ENCODE data around the gene MB. TPM values are rescaled to one million over a fixed set of nuclear protein-coding genes. Genes with fewer than 3 reads are reported as not detected.

Gene MB
- total and polyA plus RNA-seq, 4 donors = 1.3 to 3.1 (median 1.8) TPM

DNA sequence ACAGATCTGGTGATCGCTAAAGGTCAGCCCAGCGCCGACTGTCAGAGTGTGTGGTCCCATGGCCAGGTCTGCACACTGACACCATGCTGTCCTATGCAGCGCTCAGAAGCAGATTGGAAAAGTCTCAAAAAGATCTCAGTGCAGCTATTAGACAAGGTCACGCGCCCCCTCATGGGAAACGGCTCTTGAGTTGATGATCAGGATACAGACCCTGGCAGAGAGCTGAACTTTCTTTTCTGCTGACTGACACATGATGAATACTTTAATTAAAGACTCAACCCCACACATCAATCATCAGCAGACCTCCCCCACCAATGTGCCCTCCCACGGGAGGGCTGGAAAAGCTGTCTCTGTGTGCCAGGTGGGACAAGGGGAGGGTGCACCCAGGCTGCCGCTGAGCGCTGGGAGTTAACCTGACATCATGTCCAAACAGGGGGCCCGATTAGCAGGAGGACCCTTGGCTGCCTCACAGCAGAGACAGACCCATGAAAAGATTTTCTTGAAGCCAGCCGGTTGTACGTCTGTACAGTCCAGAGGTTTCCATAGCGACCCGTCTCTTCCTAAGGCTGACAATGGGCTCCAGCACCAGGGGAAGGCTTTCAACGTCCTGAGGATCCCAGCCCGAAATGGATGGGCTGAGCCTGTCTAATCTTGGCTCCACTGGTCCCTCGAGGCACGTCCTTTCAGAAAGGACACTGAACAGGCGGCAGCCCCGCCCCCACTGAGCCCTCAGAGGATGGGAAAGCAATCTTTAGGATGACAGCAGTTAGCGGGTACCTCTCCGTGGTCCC, 49.6 kb downstream of the MB start:
- Histone ChIP-seq H3K4me1 (ENCODE audit: control insufficient read depth in 5 of 5, insufficient read depth in 5 of 5, low read length in 5 of 5) (peaks cover 0 to 33% (median 16%) of the 10 kb centered on the region in 5 donors), H3K27me3 (ENCODE audit: control insufficient read depth in 3 of 3, insufficient read depth in 3 of 3, low read length in 2 of 3) (no peaks in the 10 kb centered on the region), H3K36me3 (ENCODE audit: control insufficient read depth in 4 of 4, insufficient read depth in 4 of 4, low read length in 4 of 4) (no peaks in the 10 kb centered on the region), H3K9ac (ENCODE audit: insufficient read depth in 1 of 2, low read length in 2 of 2) (no peak overlapping the region), H3K27ac (ENCODE audit: low read depth in 1 of 2, low read length in 1 of 2) (no peak overlapping the region), H3K4me3 (no peak overlapping the region), H3K9me3 (ENCODE audit: control insufficient read depth in 4 of 4, insufficient read depth in 3 of 4, low read length in 3 of 4) (no peaks in the 10 kb centered on the region)
- 62 to 80% methylated on average over 23 of the region's 23 CpGs for WGBS, 2 donors
- no peak for ATAC-seq (ENCODE audit: insufficient read depth, low FRiP score)
- peak; percentile 36 to 55 (median 44) for DNase-seq
- TF ChIP-seq, protein P1, sequence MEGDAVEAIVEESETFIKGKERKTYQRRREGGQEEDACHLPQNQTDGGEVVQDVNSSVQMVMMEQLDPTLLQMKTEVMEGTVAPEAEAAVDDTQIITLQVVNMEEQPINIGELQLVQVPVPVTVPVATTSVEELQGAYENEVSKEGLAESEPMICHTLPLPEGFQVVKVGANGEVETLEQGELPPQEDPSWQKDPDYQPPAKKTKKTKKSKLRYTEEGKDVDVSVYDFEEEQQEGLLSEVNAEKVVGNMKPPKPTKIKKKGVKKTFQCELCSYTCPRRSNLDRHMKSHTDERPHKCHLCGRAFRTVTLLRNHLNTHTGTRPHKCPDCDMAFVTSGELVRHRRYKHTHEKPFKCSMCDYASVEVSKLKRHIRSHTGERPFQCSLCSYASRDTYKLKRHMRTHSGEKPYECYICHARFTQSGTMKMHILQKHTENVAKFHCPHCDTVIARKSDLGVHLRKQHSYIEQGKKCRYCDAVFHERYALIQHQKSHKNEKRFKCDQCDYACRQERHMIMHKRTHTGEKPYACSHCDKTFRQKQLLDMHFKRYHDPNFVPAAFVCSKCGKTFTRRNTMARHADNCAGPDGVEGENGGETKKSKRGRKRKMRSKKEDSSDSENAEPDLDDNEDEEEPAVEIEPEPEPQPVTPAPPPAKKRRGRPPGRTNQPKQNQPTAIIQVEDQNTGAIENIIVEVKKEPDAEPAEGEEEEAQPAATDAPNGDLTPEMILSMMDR (IDR thresholded peaks at IDR 0.05; ENCODE audit: control extremely low read depth, extremely low read depth) = no peak

DNA sequence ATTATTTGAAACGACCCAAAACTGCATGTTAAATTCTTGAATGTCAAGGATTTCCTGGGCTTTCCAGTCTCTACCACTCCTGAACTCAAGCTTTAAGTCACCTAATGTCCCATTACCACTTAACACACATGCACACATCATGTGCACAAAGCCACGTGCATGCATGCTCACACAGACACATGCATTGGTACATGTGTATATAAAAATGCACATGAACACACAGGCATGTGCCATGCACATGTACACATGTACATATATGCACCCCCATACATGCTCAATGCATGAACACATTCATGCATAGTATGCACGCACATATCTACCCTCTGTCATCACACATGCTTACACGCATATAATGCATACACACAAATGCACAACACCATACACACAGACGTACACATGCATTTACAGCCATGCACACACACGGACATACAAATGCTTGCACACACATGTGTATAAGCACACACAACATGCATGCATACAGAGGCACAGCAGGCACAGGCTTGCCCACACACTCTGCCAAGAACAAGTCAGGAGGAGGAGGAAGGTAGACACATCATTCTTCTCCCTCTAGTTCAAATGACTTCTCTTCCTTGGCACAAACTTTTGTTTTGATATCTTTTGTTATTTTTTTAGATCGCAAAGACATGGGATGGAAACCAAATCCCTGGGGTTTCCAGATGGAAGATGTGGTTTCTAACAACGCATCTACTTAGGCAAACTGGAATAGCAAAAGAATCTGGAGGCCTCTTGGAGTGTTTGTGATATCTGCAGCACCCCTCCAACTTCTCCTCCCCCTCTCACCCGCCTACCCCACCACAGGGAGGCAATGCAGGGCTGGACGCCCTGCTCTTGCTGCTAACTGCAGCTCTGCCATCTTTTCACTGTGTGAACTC, 51.9 kb downstream of the MB start:
- H3K9me3 ChIP-seq (ENCODE audit: control insufficient read depth in 4 of 4, insufficient read depth in 3 of 4, low read length in 3 of 4) = no peaks in the 10 kb centered on the region
- TF ChIP-seq, protein P1 (IDR thresholded peaks at IDR 0.05; ENCODE audit: control extremely low read depth, extremely low read depth) = no peak
- H3K27me3 ChIP-seq (ENCODE audit: control insufficient read depth in 3 of 3, insufficient read depth in 3 of 3, low read length in 2 of 3) = no peaks in the 10 kb centered on the region
- H3K36me3 ChIP-seq (ENCODE audit: control insufficient read depth in 4 of 4, insufficient read depth in 4 of 4, low read length in 4 of 4) = no peaks in the 10 kb centered on the region
- H3K4me1 ChIP-seq (ENCODE audit: control insufficient read depth in 5 of 5, insufficient read depth in 5 of 5, low read length in 5 of 5) = peaks cover 0 to 33% (median 16%) of the 10 kb centered on the region in 5 donors
- no peak for ATAC-seq (ENCODE audit: insufficient read depth, low FRiP score)
- no peak overlapping the region for H3K4me3 ChIP-seq
- no peak overlapping the region for H3K9ac ChIP-seq (ENCODE audit: insufficient read depth in 1 of 2, low read length in 2 of 2)
- peak in 2 of 3 donors; percentile 51 to 74 for DNase-seq
- H3K27ac ChIP-seq (ENCODE audit: low read depth in 1 of 2, low read length in 1 of 2) = no peak overlapping the region
- WGBS, 2 donors = 66 to 84% methylated on average over 10 of the region's 10 CpGs

DNA sequence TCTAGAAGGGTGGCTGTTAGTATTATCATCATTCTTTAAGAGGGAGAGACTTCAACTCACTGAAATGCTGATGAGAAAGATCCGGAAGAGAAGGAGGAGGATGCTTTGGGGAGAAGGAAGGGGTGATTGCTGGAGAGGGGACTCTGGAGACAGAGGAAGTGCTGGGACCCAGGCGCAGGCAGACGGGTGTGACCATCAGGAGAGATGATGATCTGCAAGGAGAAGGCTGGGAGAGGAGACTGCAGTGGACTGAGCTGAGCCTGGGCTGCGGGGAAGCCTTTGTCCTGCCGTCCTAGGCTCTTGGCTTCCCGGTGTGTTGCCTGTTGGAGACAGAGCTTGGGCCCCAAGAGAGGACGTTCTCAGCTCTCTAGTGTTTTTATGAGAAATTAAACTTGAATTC, 53.9 kb downstream of the MB start:
- TF ChIP-seq, protein P1 (IDR thresholded peaks at IDR 0.05; ENCODE audit: control extremely low read depth, extremely low read depth) = no peak
- Histone ChIP-seq H3K4me3 (no peak overlapping the region), H3K9ac (ENCODE audit: insufficient read depth in 1 of 2, low read length in 2 of 2) (no peak overlapping the region), H3K4me1 (ENCODE audit: control insufficient read depth in 5 of 5, insufficient read depth in 5 of 5, low read length in 5 of 5) (peaks cover 0 to 33% (median 16%) of the 10 kb centered on the region in 5 donors), H3K27ac (ENCODE audit: low read depth in 1 of 2, low read length in 1 of 2) (no peak overlapping the region), H3K36me3 (ENCODE audit: control insufficient read depth in 4 of 4, insufficient read depth in 4 of 4, low read length in 4 of 4) (no peaks in the 10 kb centered on the region), H3K9me3 (ENCODE audit: control insufficient read depth in 4 of 4, insufficient read depth in 3 of 4, low read length in 3 of 4) (no peaks in the 10 kb centered on the region), H3K27me3 (ENCODE audit: control insufficient read depth in 3 of 3, insufficient read depth in 3 of 3, low read length in 2 of 3) (no peaks in the 10 kb centered on the region)
- no peak for ATAC-seq (ENCODE audit: insufficient read depth, low FRiP score)
- DNase-seq = no peak
- 74 to 75% methylated on average over 7 of the region's 7 CpGs for WGBS, 2 donors
